Limb (tissue), 2 donors: Measurements from ENCODE around the gene PCDHGB3.
"Not testable (repeated sequence)": the region's sequence is repeated elsewhere in the genome, so short reads cannot be mapped to it uniquely, and the experiment has no call there.

Experiments used
- DNase-seq, 2 donors: peaks; one replicate each; pipeline ENCODE4 v3.0.0-alpha.2; 2016; ENCODE audit errors: extremely low spot score in 2 of 2

The PCDHGB3 gene

GRCh38 chr5:141392429-141393198 is 22.6 kb downstream of the PCDHGB3 start, which contains the start of gene PCDHGA8:
PCDHGA8 (plus strand) TSS chr5:141392633; CDS start chr5:141392814, 181 bp downstream.
- DNase-seq, result no peak

DNA sequence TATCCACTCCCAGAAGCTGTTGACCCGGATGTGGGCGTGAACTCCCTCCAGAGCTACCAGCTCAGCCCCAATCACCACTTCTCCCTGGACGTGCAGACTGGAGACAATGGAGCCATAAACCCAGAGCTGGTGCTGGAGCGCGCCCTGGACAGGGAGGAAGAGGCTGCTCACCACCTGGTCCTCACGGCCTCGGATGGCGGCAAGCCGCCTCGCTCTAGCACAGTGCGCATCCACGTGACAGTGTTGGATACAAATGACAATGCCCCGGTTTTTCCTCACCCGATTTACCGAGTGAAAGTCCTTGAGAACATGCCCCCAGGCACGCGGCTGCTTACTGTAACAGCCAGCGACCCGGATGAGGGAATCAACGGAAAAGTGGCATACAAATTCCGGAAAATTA is 23.2 kb downstream of the PCDHGB3 start:
- no peak for DNase-seq

- DNase-seq, result not testable (repeated sequence)
Observed at GRCh38 chr5:141394401-141395187, 24.6 kb downstream of the PCDHGB3 start.

GRCh38 chr5:141397756-141398551 is 27.9 kb downstream of the PCDHGB3 start, which contains the start of gene PCDHGB5:
PCDHGB5 (plus strand) TSS chr5:141397947; CDS start chr5:141398128, 181 bp downstream.
- DNase-seq, result not testable (repeated sequence)

DNA sequence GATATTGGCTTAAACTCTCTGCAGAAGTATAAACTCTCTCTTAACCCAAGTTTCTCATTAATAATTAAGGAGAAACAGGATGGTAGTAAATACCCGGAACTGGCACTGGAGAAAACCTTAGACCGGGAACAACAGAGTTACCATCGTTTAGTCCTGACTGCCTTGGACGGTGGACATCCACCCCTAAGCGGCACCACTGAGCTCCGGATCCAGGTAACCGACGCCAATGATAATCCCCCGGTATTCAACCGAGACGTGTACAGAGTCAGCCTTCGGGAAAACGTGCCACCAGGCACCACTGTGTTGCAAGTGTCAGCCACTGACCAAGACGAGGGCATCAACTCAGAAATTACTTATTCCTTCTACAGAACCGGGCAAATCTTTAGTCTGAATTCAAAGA is 28.6 kb downstream of the PCDHGB3 start:
- DNase-seq, result no peak

DNA sequence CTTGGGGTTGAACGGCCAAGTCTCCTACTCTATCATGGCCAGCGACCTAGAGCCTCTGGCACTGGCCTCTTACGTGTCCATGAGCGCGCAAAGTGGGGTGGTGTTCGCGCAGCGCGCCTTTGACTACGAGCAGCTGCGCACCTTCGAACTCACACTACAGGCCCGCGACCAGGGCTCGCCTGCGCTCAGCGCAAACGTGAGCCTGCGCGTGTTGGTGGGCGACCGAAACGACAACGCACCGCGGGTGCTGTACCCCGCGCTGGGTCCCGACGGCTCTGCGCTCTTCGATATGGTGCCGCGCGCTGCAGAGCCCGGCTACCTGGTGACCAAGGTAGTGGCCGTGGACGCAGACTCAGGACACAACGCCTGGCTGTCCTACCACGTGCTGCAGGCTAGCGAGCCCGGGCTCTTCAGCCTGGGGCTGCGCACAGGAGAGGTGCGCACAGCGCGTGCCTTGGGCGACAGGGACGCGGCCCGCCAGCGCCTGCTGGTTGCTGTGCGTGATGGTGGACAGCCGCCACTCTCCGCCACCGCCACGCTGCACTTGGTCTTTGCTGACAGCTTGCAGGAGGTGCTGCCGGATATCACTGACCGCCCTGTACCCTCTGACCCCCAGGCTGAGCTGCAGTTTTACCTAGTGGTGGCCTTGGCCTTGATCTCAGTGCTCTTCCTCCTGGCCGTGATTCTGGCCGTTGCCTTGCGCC is 29.7 kb downstream of the PCDHGB3 start:
- DNase-seq, result no peak

DNA sequence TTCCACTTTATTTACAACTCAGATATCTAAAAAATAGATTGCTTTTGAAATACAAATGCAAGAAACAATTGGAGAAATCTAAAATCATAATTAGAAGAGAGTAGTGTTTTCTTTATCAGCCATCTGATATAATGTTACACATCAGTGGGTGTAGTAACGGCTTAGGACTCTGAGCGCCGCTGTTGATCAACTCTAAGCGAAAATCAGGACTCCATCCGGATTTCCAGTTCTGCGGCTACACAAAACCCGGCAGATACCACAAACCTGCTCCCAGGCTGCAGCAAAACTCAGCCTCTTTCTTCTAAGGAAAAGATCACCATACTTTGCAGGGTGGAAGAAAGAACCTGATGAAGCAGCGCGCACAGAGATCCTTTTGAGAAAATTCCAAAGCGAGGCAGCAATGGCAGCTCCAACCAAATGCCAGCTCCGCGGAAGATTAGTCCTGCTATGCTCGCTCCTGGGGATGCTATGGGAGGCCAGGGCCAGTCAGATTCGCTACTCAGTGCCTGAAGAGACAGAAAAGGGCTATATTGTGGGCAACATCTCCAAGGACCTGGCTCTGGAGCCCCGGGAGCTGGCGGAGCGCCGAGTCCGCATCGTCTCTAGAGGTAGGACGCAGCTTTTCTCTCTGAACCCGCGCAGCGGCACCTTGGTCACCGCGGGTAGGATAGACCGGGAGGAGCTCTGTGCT is 32.7 kb downstream of the PCDHGB3 start, which contains the start of gene PCDHGA9:
PCDHGA9 (plus strand) TSS at position 226 of the 691 bp plus-strand sequence; CDS start at position 401, 175 bp downstream.
- peak in 1 of 2 donors; percentile 3 for DNase-seq

- no peak for DNase-seq
Observed at GRCh38 chr5:141403387-141403786, 33.3 kb downstream of the PCDHGB3 start.

DNA sequence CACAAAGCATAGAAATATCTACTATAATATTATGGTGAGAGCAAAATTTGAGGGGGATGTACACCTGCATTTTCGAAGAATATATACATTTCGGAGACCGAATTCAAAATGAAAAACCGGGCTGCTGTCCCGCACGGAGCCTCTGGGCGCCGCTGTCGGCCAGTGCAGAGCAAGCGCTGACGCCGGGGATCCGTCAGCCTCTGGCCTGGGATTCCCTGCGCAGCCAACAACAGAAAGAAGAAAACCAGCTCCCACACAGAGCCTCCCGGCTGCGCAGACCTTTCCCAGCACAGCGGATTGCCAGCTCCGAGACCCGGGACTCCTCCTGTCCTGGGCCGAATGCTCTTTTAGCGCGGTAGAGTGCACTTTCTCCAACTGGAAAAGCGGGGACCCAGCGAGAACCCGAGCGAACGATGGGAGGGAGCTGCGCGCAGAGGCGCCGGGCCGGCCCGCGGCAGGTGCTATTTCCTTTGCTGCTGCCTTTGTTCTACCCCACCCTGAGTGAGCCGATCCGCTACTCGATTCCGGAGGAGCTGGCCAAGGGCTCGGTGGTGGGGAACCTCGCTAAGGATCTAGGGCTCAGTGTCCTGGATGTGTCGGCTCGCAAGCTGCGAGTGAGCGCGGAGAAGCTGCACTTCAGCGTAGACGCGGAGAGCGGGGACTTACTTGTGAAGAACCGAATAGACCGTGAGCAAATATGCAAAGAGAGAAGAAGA is 37.9 kb downstream of the PCDHGB3 start, which contains the start of gene PCDHGB6:
PCDHGB6 (plus strand) TSS at position 232 of the 716 bp plus-strand sequence; CDS start at position 414, 182 bp downstream.
- peak; percentile 16 to 61 for DNase-seq

DNA sequence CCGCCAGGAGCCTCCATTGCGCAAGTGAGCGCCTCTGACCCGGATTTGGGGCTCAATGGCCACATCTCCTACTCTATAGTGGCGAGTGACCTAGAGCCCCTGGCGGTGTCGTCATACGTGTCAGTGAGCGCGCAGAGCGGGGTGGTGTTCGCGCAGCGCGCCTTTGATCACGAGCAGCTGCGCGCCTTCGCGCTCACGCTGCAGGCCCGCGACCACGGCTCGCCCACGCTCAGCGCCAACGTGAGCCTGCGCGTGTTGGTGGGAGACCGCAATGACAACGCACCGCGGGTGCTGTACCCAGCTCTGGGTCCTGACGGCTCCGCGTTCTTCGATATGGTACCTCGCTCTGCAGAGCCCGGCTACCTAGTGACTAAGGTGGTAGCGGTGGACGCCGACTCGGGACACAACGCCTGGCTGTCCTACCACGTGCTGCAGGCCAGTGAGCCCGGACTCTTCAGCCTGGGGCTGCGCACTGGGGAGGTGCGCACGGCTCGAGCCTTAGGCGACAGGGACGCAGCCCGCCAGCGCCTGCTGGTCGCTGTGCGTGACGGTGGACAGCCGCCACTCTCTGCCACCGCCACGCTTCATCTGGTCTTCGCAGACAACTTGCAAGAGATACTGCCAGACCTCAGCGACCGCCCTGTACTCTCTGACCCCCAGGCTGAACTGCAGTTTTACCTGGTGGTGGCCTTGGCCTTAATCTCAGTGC is 39.7 kb downstream of the PCDHGB3 start:
- DNase-seq, result no peak

DNA sequence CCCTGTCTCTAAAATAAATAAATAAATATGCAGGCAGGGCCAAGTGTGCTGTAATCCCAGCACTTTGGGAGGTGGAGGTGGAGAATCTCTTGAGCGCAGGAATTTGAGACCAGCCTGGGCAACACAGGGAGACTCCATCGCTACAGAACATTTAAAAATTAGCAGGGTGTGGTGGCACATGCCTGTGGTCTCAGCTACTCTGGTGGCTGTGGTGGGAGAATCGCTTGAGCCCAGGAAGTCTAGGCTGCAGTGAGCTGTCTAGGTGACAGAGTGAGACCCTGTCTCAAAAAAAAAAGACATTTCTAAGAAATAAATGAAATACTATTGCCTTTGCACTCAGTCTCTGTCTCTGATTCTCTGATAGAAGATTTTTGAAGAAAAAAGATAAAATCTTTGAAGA is 41.5 kb downstream of the PCDHGB3 start:
- no peak for DNase-seq

DNA sequence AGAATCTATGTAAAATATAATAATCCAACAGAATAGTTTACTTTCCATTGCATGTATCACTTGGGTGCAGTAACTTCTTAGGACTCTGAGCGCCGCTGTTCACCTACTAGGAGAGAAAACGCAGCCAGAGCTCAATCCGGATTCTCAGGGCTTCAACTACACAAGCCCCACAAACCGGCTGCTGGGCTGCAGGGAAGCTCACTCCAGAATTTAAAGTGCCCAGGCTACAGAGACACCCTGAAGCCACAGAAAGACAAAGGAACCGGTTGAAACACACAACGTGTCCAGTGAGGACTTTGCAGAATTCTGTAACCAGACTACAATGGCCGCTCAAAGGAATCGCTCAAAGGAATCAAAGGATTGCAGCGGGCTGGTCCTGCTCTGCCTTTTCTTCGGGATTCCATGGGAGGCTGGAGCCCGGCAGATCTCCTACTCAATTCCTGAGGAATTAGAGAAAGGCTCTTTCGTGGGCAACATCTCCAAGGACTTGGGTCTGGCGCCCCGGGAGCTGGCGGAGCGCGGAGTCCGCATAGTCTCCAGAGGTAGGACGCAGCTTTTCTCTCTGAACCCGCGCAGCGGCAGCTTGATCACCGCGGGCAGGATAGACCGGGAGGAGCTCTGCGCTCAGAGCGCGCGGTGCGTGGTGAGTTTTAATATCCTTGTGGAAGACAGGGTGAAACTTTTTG is 43.0 kb downstream of the PCDHGB3 start, which contains the start of gene PCDHGA10:
PCDHGA10 (plus strand) TSS at position 134 of the 686 bp plus-strand sequence; CDS start at position 323, 189 bp downstream.
- peak in 1 of 2 donors; percentile 5 for DNase-seq

- no peak for DNase-seq
Observed at GRCh38 chr5:141413540-141414069, 43.6 kb downstream of the PCDHGB3 start.

GRCh38 chr5:141414548-141415274 is 44.7 kb downstream of the PCDHGB3 start:
- not testable (repeated sequence) for DNase-seq

- not testable (repeated sequence) for DNase-seq
Observed at GRCh38 chr5:141415275-141415618, 45.2 kb downstream of the PCDHGB3 start.

DNA sequence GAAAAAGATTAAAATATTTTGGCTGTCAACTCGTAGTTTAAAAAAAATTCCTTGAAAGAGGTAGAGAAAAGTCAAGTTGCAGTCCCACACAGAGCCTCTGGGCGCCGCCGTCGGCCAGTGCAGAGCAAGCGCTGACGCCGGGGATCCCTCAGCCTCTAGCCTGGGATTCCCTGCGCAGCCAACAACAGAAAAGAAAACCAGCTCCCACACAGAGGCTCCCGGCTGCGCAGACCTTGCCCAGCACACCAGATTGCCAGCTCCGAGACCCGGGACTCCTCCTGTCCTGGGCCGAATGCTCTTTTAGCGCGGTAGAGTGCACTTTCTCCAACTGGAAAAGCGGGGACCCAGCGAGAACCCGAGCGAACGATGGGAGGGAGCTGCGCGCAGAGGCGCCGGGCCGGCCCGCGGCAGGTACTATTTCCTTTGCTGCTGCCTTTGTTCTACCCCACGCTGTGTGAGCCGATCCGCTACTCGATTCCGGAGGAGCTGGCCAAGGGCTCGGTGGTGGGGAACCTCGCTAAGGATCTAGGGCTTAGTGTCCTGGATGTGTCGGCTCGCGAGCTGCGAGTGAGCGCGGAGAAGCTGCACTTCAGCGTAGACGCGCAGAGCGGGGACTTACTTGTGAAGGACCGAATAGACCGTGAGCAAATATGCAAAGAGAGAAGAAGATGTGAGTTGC is 47.6 kb downstream of the PCDHGB3 start, which contains the start of gene PCDHGB7:
PCDHGB7 (plus strand) TSS at position 184 of the 679 bp plus-strand sequence; CDS start at position 367, 183 bp downstream.
- DNase-seq, result peak; percentile 44 to 67
